Superior temporal gyrus (tissue), 1 donor: ENCODE measurements around the gene BBS2.
A peak's percentile ranks its signal among the peaks of the same experiment; 100 is the strongest.
"Not testable (repeated sequence)": the region's sequence is repeated elsewhere in the genome, so short reads cannot be mapped to it uniquely, and the experiment has no call there.

Source experiments
- DNase-seq: peaks from one replicate; pipeline ENCODE4 v3.0.0-alpha.2; 2016; ENCODE audit errors: extremely low spot score

Gene BBS2

DNA sequence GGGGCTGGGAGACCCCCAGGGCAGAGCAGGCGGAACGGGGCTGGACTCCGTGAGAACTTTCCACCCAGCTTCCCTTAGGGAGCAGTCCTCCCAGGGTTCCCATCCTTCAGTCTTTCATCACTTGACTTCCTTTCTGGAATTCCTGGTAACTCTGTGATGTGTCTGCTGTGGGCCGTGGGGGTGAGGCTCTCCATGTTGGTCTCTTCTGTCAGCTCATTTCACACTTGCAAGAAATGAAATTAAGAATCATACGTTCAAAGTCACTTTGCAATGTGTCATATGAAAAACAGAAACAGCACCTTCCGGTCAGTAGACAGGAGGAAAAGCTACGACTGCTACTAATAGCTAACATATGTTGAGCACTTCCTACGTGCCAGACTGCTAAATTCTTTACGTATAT, 5.4 kb upstream of the BBS2 start:
- no peak for DNase-seq

DNA sequence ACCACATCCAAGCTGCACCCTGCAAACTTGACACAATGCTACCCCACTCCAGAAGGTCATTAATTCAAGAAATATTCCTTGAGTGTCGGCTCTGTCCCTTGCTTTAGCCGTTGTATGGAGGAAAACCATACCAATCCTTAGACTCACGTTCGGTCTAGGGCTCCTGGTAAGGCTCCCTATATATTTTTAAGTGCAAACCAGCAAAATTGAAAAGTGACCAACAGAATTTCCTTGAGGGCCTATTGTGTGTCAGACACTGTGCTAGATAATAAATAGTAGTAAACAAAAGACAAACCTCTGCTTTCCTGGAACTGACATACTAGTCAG, 390 bp upstream of the BBS2 start:
- no peak for DNase-seq

DNA sequence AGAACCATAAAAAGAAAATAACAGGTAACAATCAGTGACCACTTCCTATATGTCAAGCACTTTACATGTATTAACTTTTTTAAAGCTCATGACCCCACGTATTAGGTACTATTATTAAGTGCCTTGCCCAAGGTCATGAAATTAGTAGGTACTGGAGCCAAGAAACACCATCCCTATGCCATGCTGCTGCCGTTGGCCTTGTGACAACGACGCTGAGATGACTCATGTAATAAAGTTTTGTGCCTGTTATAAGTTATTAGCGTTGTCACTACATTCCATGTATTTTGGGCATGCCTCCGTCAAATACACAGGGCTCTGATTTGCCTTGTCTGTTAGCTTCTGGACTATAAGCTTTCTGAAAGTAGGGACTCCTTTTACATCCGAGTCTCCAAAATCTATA, 1.4 kb downstream of the BBS2 start:
- DNase-seq: no peak

DNA sequence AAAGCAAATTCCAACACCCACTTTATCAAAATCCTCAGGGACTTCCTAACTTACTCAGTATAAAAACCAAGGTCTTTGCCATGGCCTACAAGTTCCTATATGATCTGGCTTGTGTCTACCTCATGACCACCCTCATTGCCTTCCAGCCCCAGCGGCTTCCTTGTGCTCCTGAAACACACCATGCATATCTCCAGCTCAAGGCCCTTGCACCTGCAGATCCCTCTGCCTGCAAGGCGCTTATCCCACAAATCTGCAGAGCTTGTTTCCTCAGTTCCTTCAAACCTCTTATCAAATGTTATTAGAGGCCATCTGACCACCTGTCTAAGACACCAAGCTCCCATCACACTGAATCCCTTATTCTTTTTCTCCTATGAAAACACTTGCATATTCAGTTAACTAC, 2.6 kb downstream of the BBS2 start:
- peak; percentile 47 for DNase-seq

DNA sequence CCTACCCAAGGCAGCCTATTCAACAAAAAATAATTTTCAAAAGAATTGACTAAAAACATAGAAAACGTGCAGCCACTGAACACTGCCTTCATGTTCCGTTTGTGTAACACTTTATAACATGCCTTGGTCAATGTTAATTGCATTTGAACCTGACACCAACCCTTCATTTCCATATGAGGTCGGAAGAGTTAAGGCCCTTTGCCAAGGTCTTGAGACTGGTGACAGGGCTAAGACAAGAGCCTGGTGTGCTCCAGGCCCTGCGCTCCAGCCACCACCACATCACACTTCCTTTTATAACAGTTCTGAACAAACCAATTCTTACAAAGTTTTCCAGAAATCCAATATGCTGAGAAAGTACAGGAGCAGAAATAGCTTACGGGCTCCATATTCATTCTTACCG, 4.2 kb downstream of the BBS2 start:
- peak; percentile 56 for DNase-seq

DNA sequence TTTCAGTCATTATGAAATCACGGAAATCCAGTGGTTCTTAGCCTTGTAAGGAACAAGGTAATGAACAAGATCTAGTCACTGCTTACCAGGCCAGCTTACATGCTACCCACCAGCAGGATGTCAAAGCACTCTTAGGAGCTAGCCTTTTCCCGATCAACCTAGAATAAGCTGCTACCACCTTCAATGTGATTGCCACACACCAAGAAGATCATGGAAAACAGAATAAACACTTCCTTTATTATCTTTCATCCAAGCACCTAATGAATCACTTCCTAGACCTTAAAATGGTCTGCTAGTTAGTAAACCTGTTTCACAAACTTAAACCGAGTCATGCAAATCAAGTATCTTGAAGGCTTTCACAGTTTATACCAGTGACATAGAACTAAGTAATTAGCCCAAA, 5.0 kb downstream of the BBS2 start:
- peak; percentile 54 for DNase-seq

DNA sequence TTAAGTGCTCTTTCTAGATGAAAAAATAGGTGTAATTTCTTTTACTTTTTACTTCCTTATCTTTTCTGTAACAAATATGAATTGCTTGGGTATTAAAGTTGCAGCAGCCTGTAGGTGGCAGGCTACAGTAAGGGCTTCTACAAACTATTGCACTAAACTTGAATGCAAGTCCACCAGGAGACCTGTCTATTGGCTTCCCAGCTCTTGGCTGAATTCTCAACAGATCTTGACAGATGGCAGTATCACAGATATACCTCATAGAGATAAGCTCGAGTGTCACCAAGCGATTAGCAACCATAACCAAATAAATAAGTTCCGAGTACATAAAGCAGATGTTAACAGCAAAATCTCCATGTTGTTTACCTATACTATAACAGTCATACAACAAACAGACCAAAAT, 5.9 kb downstream of the BBS2 start:
- peak; percentile 87 for DNase-seq

DNA sequence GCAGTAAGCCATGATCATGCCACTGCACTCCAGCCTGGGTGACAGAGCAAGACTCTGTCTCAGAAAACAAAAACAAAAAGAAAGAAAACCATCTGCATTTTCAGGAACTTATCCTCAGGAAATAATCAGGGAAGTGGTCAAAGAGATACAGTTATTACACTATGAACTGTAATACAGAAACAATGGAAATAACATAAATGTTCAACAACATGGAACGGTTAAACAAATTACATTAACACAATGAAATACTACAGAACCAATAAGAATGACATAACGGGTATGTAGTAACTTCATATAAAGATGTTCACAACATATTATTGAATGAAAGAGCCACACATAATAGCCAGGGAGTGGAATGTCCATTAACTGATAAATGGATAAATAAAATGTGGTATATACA, 6.7 kb downstream of the BBS2 start:
- no peak for DNase-seq

DNA sequence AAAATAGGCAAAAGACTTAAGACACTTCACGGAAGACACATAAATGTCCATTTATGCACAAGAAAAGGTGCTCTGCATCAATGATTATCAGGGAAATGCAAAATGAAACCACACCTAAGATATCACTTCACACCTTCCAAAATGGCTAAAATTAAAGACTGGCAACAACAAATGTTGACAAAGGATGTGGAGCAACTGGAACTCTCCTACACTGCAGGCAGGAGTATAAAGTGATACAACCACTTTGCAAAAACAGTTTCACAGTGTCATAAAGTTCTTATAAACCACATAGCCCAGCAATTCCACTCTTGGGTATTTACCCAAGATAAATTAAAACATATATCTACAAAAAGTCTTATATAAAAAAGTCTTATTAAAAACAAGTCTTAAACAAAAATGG, 7.8 kb downstream of the BBS2 start:
- DNase-seq: no peak

DNA sequence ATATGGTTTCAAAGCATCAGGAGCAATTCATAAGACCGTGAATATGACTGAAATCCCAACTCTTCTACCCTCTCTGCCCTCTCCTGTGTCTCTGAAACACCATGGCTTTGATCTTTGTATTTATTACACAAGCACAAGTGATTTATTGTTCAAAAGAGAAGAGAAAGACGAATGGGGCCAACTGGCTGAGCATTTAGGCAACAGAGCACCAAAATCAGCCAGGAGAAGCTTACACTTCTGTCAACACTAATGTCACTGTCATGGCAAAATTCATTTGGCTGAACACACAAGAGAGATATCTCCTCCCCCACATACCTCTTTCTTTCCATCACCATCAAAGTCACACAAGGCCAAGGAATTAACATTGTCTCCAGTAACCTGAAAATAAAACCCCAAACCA, 9.3 kb downstream of the BBS2 start:
- peak; percentile 49 for DNase-seq

DNA sequence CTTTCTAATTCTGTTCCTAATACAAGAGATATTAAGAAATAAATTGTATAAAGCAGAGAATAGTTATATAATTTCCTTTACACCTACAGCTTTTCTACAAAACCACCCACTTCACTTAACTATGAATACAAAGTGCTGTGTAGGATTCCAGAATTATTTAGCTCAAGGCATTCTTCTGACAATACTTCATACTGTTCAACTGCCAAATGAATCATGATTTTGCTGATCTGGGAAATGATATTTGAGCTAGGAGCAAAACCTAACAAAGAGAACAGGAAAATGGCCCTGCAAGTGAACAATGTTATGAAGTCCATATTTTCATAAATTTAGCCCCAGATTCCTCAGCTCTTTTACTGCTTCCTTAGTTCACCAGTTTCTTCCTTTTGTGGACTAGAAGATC, 12.9 kb downstream of the BBS2 start:
- DNase-seq: peak; percentile 72

DNA sequence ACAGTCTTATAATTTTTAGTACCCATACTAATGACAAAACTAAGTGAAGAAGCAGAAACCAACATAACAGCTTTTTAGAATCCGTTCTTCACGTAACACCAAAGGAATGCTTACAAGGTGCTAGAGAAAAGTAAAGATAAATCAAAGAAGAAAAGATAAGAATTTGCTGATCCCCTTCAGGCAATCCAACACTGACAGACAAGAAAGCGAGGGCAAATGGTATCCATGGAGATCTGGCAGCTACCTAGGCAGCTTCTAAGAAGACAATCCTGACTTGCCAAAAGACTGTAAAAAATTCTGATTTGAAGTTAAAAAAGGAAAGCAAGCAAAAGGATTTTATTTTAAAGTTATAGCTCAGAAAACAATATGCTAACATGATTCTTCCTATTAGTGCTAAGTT, 14.6 kb downstream of the BBS2 start:
- DNase-seq: no peak

DNA sequence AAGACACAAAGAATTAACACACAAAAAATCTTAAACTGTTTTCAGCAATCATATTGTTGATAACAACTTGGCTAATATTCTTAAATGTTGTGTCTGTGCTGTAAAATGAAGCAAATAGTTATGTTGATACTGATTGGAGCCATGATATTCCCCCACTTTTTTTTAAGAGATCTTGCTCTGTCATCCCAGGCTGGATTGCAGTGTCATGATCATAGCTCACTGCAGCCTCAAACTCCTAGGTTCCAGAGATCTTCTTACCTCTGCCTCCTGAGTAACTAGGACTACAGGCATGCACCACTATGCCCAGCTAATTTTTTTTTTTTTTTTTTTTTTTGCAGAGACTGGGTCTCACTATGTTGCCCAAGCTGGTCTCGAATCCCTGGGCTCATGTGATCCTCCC, 26.0 kb downstream of the BBS2 start:
- no peak for DNase-seq

DNA sequence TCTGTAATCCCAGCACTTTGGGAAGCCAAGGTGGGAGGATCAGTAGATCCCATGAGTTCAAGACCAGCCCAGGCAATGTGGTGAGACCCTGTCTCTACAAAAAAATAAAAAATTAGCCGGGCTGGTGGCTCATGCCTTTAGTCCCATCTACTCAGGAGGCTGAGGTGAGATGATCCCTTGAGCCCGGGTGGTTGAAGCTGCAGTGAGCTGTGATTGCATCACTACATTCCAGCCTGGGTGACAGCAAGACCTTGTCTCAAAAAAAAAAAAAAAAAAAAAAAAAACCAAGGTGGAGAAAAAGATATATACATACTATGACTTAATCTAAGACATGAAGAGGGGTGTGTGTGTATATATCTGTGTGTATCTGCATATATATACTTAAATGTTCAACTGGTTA, 26.7 kb downstream of the BBS2 start:
- no peak for DNase-seq

DNA sequence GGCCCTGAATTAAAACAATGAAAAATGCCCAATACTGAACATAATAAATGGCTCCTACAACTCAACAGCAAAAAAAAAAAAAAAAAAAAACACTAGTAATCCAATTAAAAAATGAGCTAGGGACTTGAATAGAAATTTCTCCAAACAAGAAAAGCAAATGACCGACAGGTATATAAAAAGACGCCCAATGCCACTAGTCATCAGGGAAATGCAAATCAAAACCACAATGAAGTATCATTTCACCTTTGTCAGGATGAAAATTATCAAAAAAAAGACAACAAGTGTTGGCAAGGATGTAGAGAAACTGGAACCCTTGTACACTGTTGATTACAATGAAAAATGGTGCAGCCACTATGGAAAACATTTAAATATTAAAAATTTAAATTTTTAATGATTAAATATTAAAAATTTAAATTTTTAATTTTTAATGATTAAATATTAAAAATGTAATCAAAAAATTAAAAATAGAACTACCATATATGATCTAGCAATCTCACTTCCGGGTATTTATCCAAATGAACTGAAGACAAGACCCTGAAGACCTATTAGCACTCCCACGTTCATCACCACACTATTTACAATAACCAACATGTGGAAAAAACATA, 28.1 kb downstream of the BBS2 start:
- no peak for DNase-seq

DNA sequence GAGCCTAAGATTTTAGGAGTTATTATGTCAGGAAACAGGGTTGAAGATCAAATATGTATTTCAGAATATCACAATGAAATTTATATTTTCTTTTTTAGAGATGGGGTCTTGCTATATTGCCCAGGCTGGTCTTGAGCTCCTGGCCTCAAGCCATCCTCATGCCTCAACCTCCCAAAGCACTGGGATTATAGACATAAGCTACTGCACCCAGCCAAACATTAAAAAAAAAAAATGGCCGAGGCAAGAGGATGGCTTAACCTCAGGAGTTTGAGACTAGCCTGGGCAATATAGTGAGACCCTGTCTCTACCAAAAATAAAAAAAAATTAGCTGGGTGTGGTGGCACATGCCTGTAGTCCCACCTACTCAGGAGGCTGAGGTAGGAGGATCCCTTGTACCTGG, 31.0 kb downstream of the BBS2 start:
- not testable (repeated sequence) for DNase-seq

DNA sequence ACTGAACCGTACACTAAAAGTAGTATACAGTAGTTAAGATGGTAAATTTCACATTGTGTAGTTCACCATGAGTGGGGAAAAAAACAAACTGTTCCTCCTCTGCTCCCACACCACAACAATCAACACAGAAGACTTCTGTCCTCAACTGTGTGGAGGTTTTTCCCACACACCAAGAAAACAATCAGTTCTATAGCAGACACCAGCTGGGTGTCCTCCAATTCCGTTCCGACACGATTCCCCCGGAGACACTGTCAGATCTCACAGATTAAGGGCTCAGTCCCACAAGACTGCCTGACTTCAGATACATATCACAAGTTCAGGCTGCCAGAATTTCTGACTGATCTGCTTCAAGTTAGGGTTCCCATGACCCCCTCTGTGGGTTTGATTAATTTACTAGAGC, 31.8 kb downstream of the BBS2 start:
- peak; percentile 89 for DNase-seq

DNA sequence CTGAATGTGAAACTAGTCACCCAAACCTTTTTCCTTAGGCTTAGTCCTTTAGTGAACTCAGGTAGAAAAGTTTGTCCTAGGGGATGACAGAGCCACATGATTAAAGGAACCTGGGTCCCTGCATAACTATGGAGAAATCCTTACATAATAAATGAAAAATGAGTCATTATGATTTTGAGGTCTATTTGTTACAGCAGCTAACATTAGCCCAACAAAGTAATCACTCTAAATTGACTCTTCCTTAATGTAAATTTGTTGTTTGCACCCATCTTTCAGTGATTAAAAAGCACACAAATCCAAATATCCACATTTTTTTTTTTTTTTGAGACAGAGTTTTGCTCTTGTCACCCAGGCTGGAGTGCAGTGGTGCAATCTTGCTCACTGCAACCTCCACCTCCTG, 36.4 kb downstream of the BBS2 start:
- no peak for DNase-seq

DNA sequence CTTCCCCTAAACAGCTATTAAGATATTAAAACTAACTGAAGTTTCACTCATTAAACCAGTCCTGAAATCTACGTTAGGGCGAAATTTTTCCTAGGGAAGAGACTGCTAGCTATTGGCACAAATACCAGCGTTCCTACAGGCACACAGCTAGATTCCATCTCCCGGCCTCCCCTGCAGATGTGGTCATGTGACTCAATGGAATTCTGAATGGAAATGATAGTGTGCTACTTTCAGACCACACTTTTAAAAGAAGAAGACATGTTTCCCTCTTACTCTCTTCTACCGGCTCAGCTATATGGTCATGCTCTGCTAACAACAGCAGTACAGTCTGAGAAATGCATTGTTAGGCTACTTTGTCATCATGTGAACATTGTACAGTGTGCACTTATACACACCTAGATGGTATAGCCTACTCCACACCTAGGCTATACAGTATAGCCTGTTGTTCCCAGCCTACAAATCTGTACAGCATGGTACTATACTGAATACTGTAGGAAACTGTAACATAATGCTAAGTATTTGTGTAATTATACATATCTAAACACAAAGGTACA, 37.1 kb downstream of the BBS2 start:
- no peak for DNase-seq

DNA sequence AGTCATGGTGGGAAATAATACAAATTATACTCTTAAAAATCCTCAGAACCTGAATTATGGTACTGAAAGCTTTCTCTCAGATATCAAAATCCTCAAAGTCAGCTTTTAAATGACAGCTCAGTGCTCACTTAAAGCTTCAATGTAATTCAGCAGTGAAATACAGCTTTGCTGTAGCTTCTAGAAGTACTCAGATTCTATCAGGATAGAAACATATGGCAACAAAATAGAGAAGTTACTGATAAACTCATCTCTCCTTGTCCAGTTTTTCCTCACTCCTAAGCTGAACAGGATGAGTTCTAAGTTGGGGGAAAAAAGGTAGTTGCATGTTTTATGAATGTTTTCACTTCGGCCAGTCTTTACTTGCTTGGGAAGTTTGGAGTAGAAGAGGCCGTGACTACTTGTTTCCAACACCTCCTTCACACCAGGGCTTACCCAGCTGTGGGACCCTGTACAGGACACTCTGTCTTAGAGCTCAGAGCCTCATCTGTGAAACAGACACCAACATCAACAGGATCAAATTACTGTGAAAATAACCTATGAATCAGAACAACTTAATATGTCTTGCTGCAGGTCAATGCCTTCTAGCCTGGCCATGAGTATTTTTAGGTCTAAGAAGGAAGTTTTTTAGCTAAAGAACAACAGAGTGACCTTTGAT, 38.2 kb downstream of the BBS2 start:
- DNase-seq: no peak

DNA sequence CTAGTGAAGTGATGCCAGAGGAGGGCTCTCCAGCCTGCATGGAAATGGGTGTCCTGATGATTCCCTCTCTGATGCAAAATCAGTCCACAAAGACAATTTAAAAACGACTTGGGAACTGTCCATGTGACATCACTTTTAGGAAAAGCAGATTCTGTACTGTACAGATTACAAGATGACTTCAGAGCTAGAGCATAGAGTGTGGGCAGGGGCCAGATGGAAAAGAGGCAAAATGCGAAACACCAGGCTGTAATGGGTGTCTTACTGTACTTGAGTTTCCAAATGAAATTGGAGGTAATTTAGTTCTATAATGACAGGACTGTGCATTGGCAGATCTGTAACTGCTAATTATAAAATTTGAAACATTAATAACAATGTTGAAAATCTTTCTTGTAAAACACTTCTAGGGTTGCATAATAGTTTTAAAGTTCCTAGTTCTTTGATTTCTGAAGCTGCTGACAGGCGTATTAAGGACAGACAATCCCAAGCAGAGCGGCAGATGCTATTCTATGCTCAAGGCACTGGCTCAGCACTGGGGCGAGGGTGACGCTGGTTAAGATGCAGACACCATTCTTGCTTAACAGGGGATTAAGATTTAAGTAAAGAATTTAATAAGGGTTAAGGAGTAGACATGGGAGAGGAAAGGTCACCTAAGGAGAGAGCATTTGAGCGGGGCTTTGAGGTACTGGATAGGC, 38.9 kb downstream of the BBS2 start:
- peak; percentile 40 for DNase-seq

DNA sequence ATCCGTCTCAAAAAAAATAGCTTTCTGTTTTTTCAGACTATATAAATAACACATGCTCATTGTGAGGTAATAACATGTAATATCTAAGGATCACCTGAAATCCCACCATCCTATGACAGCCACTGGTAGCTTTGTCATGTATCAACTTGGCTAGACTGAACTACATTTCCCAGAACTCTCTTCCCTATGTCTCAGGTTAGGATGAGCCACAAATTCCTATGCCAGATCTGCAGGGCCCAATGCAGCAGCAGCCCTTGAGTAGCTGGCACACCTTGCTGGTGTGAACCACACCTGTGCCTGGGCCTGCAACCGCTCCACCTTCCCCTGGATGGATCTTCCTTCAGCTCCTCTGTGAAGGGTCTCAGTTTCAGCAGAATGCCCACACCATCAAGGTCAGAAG, 40.4 kb downstream of the BBS2 start:
- no peak for DNase-seq

DNA sequence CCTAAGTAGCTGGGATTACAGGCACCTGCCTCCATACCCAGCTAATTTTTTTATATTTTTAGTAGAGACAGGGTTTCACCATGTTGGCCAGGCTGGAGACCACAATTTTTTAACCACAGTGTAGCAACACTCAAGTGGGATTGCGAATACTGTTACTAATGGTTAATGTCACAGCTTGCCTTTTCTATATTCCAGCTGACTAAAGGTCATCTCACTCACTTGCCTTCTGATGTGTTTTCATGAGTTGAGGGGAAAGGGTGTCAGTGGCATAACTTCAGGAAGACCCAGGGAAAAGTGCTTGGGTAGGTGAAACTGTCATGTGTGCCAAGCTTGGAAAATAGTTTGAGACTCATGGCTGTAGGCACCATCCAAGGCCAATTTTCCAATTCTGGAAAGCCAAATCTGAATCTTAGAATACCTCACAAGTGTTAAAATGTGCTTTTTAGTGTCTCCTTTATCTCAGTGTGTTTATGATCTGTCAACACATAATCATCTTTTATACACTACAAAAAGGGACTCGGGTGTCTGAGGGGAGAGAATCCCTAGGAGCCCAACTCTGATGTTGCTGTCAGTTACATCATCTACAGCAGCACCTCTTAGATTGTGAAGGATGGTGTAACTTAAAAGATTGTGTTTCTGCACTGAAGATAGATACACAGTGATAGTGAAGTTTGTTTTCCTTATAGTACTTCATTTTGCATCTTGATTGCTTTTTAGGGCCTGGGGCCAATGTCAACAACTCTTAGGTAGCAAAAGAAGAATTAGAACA, 41.4 kb downstream of the BBS2 start:
- DNase-seq: no peak
